Right lobe of liver (tissue), 4 donors: ENCODE data around the gene GPAT3.
"Not testable (repeated sequence)": the region's sequence is repeated elsewhere in the genome, so short reads cannot be mapped to it uniquely, and the experiment has no call there.

Experiments
- CTCF ChIP-seq, 4 donors: fragments of 200-600 bp in 3 of 4; fragments of 450-650 bp in 1 of 4; IDR thresholded peaks; one replicate each; pipeline versions ENCODE4 v1.5.1 to v1.8.0; 2016 to 2022; ENCODE audit warnings: antibody characterized with exemption in 4 of 4, mild to moderate bottlenecking in 2 of 4
- POLR2A ChIP-seq: fragments of 450-650 bp; IDR thresholded peaks from one replicate; pipeline ENCODE4 v1.6.1; 2017; ENCODE audit warnings: antibody characterized with exemption, mild to moderate bottlenecking
- donor health status: DM: no; HTN: no; CAD: no.
- donor health status: DM: no; HTN: no; CAD: no.
- donor health status: DM: no; HTN: yes; CAD: no.

- TF ChIP-seq CTCF (IDR thresholded peaks at IDR 0.05); POLR2A: not testable (repeated sequence)
Measured at GRCh38 chr4:83576237-83576636, 40.3 kb downstream of the GPAT3 start.
